GM12878 (cell line): Measurements from ENCODE around the gene CNN2. TPM values are rescaled to one million over a fixed set of nuclear protein-coding genes. Genes with fewer than 3 reads are reported as not detected.
A peak's percentile ranks its signal among the peaks of the same experiment; 100 is the strongest.

ENCODE experiments used
- ATAC-seq: fragments of 200-7000 bp; cut with Tn5 transposase; 3 replicates; pipeline ENCODE4 v1.9.1; 2020; ENCODE audit warnings: mild to moderate bottlenecking, moderate library complexity
- BruUV-seq: library from RNA; stranded (reverse); fragments of 400-500 nt; replicated peaks from 2 replicates; lab custom pipeline; 2021; lab: Mats Ljungman, UMichigan
- CTCF ChIA-PET: fragments of 300-600 bp; sonication (Branson Sonifier 250); formaldehyde crosslinking; extraction: SDS; loops from one replicate; lab custom pipeline; 2021; ENCODE audit warnings: inconsistent platforms; lab: Yijun Ruan, JAX
- POLR2A ChIA-PET: fragments of 350-600 bp; formaldehyde crosslinking; extraction: SDS; loops from one replicate; lab custom pipeline; 2021; ENCODE audit warnings: inconsistent platforms; lab: Charles Lee
- RAD21 ChIA-PET: fragments of 300-600 bp; sonication (Branson Sonifier 250); formaldehyde crosslinking; loops from one replicate; lab custom pipeline; 2023; ENCODE audit warnings: antibody characterized with exemption; ENCODE audit not compliant: unreplicated experiment; lab: Charles Lee
- SMC1A ChIA-PET: fragments of 300-600 bp; sonication (Branson Sonifier 250); formaldehyde crosslinking; loops from one replicate; lab custom pipeline; 2023; ENCODE audit not compliant: unreplicated experiment, uncharacterized antibody; lab: Charles Lee
- DNase-seq: peaks from one replicate; pipeline ENCODE4 v3.0.0-alpha.2; 2011; ENCODE audit warnings: low read depth, low spot score
- FAIRE-seq: peaks from 3 replicates; lab custom pipeline; 2011; peaks lifted over from hg19 to GRCh38; lab: Jason Lieb, UNC
- H2AFZ ChIP-seq: 2 replicates; pipeline ENCODE4 v1.6.0; 2011; ENCODE audit warnings: low read depth, low read length, control low read depth; ENCODE audit not compliant: control insufficient read depth
- H3K27ac ChIP-seq: 2 replicates; pipeline ENCODE4 v1.5.1; 2011; ENCODE audit warnings: control low read depth; ENCODE audit not compliant: control insufficient read depth, insufficient read depth
- H3K27me3 ChIP-seq, 2 experiments: replicated peaks in 1 of 2; 2 replicates each; pipeline versions ENCODE4 v1.6.0 to v1.6.1; 2011; ENCODE audit warnings: low read length in 1 of 2; ENCODE audit not compliant: control insufficient read depth in 2 of 2, insufficient read depth in 2 of 2
- H3K36me3 ChIP-seq, 2 experiments: 2 replicates each; pipeline ENCODE4 v1.5.1; 2011; ENCODE audit warnings: low read length in 1 of 2; ENCODE audit not compliant: control insufficient read depth in 2 of 2, insufficient read depth in 2 of 2
- H3K4me1 ChIP-seq: 2 replicates; pipeline ENCODE4 v1.6.1; 2011; ENCODE audit warnings: mild to moderate bottlenecking, low read length, moderate library complexity, mixed read lengths; ENCODE audit not compliant: control insufficient read depth, insufficient read depth
- H3K4me2 ChIP-seq: 2 replicates; pipeline ENCODE4 v1.6.0; 2011; ENCODE audit warnings: control low read depth; ENCODE audit not compliant: control insufficient read depth, insufficient read depth
- H3K4me3 ChIP-seq: fragments of 200-600 bp; sonication (generic); 2 replicates; pipeline ENCODE4 v1.5.1; 2016
- H3K79me2 ChIP-seq: 2 replicates; pipeline ENCODE4 v1.6.0; 2011; ENCODE audit warnings: low read length; ENCODE audit not compliant: control insufficient read depth, insufficient read depth
- H3K9ac ChIP-seq: 2 replicates; pipeline ENCODE4 v1.8.0; 2011; ENCODE audit warnings: low read length, control low read depth, mixed read lengths; ENCODE audit not compliant: control insufficient read depth, insufficient read depth
- H3K9me3 ChIP-seq: replicated peaks from 3 replicates; pipeline ENCODE4 v1.5.1; 2011; ENCODE audit warnings: mild to moderate bottlenecking, low read length; ENCODE audit not compliant: control insufficient read depth, insufficient read depth
- H4K20me1 ChIP-seq: 2 replicates; pipeline ENCODE4 v1.6.0; 2011; ENCODE audit not compliant: control insufficient read depth, insufficient read depth
- CHD1 ChIP-seq: IDR thresholded peaks from 2 replicates; pipeline ENCODE4 v1.6.1; 2012; ENCODE audit warnings: low read depth, low read length, improper control_type of control experiment
- GABPA ChIP-seq: IDR thresholded peaks from 2 replicates; pipeline ENCODE4 v1.6.1; 2014; ENCODE audit warnings: antibody characterized with exemption, low read depth, mild to moderate bottlenecking, inconsistent platforms
- HDAC6 ChIP-seq: fragments of 200-600 bp; sonication (generic); IDR thresholded peaks from one replicate; pipeline ENCODE4 v1.8.0; 2017; ENCODE audit warnings: antibody characterized with exemption; ENCODE audit not compliant: unreplicated experiment
- MXI1 ChIP-seq: fragments of 150-350 bp; IDR thresholded peaks from 2 replicates; pipeline ENCODE4 v1.6.1; 2011; ENCODE audit warnings: low read depth, mild to moderate bottlenecking, inconsistent platforms, low read length, improper control_type of control experiment
- NR2F1 ChIP-seq: fragments of 450-650 bp; conservative IDR thresholded peaks from 2 replicates; pipeline ENCODE4 v1.6.1; 2017; ENCODE audit warnings: mild to moderate bottlenecking
- TCF12 ChIP-seq: IDR thresholded peaks from 2 replicates; pipeline ENCODE4 v1.6.1; 2011; ENCODE audit warnings: low read depth, mild to moderate bottlenecking, low read length
- TCF3 ChIP-seq: IDR thresholded peaks from 2 replicates; pipeline ENCODE4 v1.6.1; 2012; ENCODE audit warnings: low read depth, mild to moderate bottlenecking, low read length, borderline replicate concordance; ENCODE audit not compliant: insufficient read depth
- YY1 ChIP-seq: IDR thresholded peaks from 2 replicates; pipeline ENCODE4 v1.6.1; 2011; ENCODE audit warnings: low read depth, mild to moderate bottlenecking, low read length
- ZNF384 ChIP-seq: IDR thresholded peaks from 2 replicates; pipeline ENCODE4 v1.6.1; 2012; ENCODE audit warnings: low read depth, mild to moderate bottlenecking, low read length, improper control_type of control experiment, borderline replicate concordance
- ZNF687 ChIP-seq: fragments of 450-650 bp; IDR thresholded peaks from 2 replicates; pipeline ENCODE4 v1.6.1; 2017; ENCODE audit warnings: mild to moderate bottlenecking, moderate library complexity
- ZSCAN29 ChIP-seq: fragments of 450-650 bp; IDR thresholded peaks from 2 replicates; pipeline ENCODE4 v1.6.1; 2017; ENCODE audit warnings: mild to moderate bottlenecking, moderate library complexity
- WGBS: methylation state at CpG from one replicate; pipeline ENCODE4 v1.1.6; 2016; ENCODE audit warnings: low lambda C conversion rate; ENCODE audit not compliant: insufficient replicate concordance, insufficient coverage; ENCODE audit errors: missing lambda C conversion rate; 5-methylcytosine and 5-hydroxymethylcytosine counted together
- in situ Hi-C: fragments of 300-500 bp; cut with MboI; formaldehyde crosslinking; loops from 9 replicates; pipeline ENCODE4 v1.14.3; 2018; ENCODE audit warnings: mixed read lengths
- intact Hi-C: fragments of 100-400 bp; cut with micrococcal nuclease; formaldehyde crosslinking; loops from one replicate; pipeline ENCODE4 v1.14.2; 2022; ENCODE audit not compliant: unreplicated experiment
- polyA plus RNA-seq, 11 experiments: library from polyadenylated mRNA; depleted of rRNA in 4 of 11; unstranded in 6 of 11; stranded (reverse) in 5 of 11; fragments of >200 nt; fragmentation: Nextera tagmentation in 4 of 11; fragmentation: Illumina TruSeq in 1 of 11; extraction: Ambion mirVana in 4 of 11; extraction: Trizol in 1 of 11; gene quantifications; 1 replicate in 1 of 11; 2 replicates in 10 of 11; pipeline versions ENCODE4 v1.2.1 to v1.2.3, GENCODE V29; 2011 to 2016; ENCODE audit warnings: inconsistent platforms in 2 of 11, missing spikeins in 2 of 11, low read depth in 1 of 11
- total RNA-seq, 4 experiments: library from RNA; depleted of rRNA in 3 of 4; stranded (reverse); fragments of >200 nt in 3 of 4; fragmentation: Illumina TruSeq in 1 of 4; extraction: Trizol in 1 of 4; gene quantifications; 2 replicates each; pipeline versions ENCODE4 v1.2.1 to v1.2.3, GENCODE V29; 2013 to 2021
- TF ChIP-seq, protein P1 (sequence below): fragments of 150-350 bp; IDR thresholded peaks from 2 replicates; pipeline ENCODE4 v1.6.1; 2014; ENCODE audit warnings: mild to moderate bottlenecking, low read depth, low read length
- TF ChIP-seq, protein P2 (sequence below): IDR thresholded peaks from 2 replicates; pipeline ENCODE4 v1.6.1; 2011; ENCODE audit warnings: borderline replicate concordance, low read depth, mild to moderate bottlenecking, moderate library complexity, low read length; ENCODE audit not compliant: insufficient read depth, poor library complexity, severe bottlenecking

Gene CNN2
- total and polyA plus RNA-seq, 10 of the 15 experiments (the other 5 are each of a cell fraction or from before 2014, with no cell fraction given) = 34.7 to 311 (median 172) TPM

DNA sequence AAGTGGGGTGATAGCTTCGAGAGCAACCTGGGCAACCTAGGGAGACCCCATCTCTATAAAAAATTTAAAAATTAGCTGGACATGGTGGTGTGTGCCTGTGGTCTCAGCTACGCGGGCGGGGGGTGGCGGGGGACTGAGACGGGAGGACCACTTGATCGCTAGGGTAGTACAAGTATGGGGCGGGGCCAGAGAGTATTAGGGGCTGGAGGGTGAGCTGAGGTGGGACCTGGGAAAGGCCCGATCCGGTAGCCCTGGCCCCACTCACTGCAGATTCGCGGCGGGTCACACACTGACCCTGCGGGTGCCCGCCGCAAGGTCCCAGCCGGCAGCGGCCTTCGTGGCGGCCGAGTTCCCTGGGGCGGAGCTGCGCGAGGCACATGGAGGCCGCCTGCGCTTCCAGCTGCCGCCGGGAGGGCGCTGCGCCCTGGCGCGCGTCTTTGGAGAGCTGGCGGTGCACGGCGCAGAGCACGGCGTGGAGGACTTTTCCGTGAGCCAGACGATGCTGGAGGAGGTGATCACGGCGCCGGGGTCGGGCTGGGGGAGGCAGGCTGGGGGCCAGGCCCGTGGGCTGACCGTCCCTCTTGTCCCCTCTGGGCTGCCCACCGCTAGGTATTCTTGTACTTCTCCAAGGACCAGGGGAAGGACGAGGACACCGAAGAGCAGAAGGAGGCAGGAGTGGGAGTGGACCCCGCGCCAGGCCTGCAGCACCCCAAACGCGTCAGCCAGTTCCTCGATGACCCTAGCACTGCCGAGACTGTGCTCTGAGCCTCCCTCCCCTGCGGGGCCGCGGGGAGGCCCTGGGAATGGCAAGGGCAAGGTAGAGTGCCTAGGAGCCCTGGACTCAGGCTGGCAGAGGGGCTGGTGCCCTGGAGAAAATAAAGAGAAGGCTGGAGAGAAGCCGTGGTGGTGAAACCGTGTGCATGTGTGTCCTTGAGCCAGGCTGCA is 38.5 kb downstream of the CNN2 start:
- no peak overlapping the region for H3K4me3 ChIP-seq
- SMC1A ChIA-PET = interaction anchor here (1.0 to 2.3 kb wide), 5 partner anchors 11 to 48 kb away, joined by 3 to 11 read pairs (median 4); partner anchors contain the start of gene ABCA7
- H3K36me3 ChIP-seq = peaks cover 0 to 3% of the 10 kb centered on the region in 2 experiments; a peak in 2 of 4 replicates
- intact Hi-C loops (no loop called here), in situ Hi-C loops (no loop called here)
- no peaks in the 10 kb centered on the region for H4K20me1 ChIP-seq
- no peak overlapping the region for H3K9ac ChIP-seq
- BruUV-seq = no TSS peak
- ATAC-seq (peak; percentile 73), DNase-seq (no peak), FAIRE-seq (peak; percentile 79)
- no peak overlapping the region for H3K27ac ChIP-seq
- POLR2A ChIA-PET = interaction anchor here (0.6 to 2.8 kb wide), 11 partner anchors 10 to 150 kb away, joined by 3 to 12 read pairs (median 4); no protein-coding TSS in a partner anchor
- H3K4me1 ChIP-seq = peaks cover 17% of the 10 kb centered on the region
- peak overlapping the region; percentile 59 for H3K4me2 ChIP-seq
- 16% methylated on average over 48 of the region's 60 CpGs for WGBS
- CTCF ChIA-PET = interaction anchor here (0.7 to 2.2 kb wide), 11 partner anchors 11 to 129 kb away, joined by 3 to 11 read pairs (median 4); partner anchors contain the start of genes ABCA7 and RNU6-2
- RAD21 ChIA-PET = interaction anchor here (0.6 to 1.4 kb wide), 11 partner anchors 12 to 69 kb away, joined by 3 to 6 read pairs (median 4); no protein-coding TSS in a partner anchor
- no peaks in the 10 kb centered on the region for H3K9me3 ChIP-seq
- H3K27me3 ChIP-seq = no peaks in the 10 kb centered on the region
- H2AFZ ChIP-seq = peak overlapping the region; percentile 35
- H3K79me2 ChIP-seq = peaks cover 27% of the 10 kb centered on the region
- TF ChIP-seq, protein P1, sequence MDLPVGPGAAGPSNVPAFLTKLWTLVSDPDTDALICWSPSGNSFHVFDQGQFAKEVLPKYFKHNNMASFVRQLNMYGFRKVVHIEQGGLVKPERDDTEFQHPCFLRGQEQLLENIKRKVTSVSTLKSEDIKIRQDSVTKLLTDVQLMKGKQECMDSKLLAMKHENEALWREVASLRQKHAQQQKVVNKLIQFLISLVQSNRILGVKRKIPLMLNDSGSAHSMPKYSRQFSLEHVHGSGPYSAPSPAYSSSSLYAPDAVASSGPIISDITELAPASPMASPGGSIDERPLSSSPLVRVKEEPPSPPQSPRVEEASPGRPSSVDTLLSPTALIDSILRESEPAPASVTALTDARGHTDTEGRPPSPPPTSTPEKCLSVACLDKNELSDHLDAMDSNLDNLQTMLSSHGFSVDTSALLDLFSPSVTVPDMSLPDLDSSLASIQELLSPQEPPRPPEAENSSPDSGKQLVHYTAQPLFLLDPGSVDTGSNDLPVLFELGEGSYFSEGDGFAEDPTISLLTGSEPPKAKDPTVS = no peak
- peak; percentile 72; the same call in 1 of the 2 replicates for TF ChIP-seq YY1
- TF ChIP-seq CHD1 = no peak
- TF ChIP-seq, protein P2, sequence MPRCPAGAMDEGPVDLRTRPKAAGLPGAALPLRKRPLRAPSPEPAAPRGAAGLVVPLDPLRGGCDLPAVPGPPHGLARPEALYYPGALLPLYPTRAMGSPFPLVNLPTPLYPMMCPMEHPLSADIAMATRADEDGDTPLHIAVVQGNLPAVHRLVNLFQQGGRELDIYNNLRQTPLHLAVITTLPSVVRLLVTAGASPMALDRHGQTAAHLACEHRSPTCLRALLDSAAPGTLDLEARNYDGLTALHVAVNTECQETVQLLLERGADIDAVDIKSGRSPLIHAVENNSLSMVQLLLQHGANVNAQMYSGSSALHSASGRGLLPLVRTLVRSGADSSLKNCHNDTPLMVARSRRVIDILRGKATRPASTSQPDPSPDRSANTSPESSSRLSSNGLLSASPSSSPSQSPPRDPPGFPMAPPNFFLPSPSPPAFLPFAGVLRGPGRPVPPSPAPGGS = no peak
- peak; percentile 81; the same call in 1 of the 2 replicates for TF ChIP-seq TCF3
- TF ChIP-seq GABPA = no peak
- peak; percentile 61; the same call in 1 of the 2 replicates for TF ChIP-seq MXI1
- TF ChIP-seq HDAC6 = peak; percentile 100
- TF ChIP-seq NR2F1 = peak; percentile 73
- TF ChIP-seq ZNF384 = no peak
- no peak for TF ChIP-seq ZSCAN29
- peak; percentile 94 for TF ChIP-seq ZNF687
- peak; percentile 72 for TF ChIP-seq TCF12
